Endothelial cell of hepatic sinusoid (primary cell): ENCODE data around the gene PET117.
"Not testable (repeated sequence)": the region's sequence is repeated elsewhere in the genome, so short reads cannot be mapped to it uniquely, and the experiment has no call there.

Experiments used
- in situ Hi-C: cut with HindIII; loops from 2 replicates; pipeline ENCODE4 v1.10.0; 2017; ENCODE audit warnings: low sequenced_read_pairs

The PET117 gene

DNA sequence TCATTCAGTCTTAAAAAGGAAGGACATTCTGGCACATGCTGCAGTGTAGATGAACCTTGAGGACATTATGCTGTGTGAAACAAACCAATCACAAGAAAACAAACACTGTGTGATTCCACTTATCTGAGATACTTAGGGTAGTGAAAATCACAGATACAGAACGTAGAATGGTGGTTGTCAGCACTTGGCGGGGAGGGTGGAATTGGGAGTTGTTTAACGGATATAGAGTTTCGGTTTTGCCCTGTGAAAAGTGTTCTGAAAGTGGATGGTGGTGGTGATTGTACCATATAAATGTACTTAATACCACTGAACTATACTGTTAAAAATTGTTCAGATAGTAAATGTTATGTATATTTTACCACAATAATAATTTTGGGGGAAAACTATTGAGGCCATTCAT, 18.4 kb downstream of the PET117 start:
- in situ Hi-C loops: no loop called here

DNA sequence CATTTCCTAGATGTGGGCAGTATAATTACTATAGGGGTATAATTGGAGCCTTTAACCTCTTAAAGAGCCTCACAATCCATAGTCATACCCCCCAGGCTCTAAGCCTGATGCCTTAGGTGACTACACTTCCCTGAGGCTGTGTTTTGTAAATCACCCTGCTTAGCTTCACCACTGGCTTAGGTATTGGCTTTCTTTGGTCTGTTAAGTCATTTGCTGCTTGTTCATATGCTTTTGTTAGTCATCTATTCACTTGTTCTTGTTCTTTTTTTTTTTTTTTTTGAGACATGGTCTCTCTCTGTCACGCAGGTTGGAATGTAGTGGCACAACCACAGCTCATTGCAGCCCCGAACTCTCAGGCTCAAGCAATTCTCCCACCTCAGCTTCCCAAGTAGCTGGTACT, 26.7 kb downstream of the PET117 start:
- in situ Hi-C loops: no loop called here

- in situ Hi-C loops: no loop called here
These were observed 27.9 kb downstream of the PET117 start for GRCh38 chr20:18165553-18165952.

- in situ Hi-C loops: no loop called here
These were observed 28.7 kb downstream of the PET117 start for GRCh38 chr20:18166241-18166881.

DNA sequence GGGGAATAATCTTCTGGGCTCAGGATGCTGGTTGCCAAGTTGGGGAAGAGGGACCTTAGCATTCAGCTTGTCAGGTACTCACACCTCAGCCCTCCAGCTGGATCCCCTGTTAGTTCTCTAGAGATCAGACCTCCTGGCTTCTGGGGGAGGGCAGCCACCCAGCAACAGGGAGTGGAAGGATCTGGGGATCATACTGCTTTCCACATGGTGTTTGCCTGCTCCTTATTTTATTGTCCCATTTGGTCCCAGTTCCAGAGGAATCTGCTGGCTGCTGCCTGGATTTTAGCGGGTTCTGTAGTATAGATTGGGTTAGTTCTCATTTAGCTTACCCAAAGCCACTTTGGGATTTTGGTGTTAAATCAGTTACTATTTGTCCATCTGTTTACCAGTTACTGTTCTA, 29.3 kb downstream of the PET117 start:
- in situ Hi-C loops: no loop called here

GRCh38 chr20:18172379-18172778, 34.7 kb downstream of the PET117 start:
- in situ Hi-C loops: no loop called here

- in situ Hi-C loops: no loop called here
These were observed 37.4 kb downstream of the PET117 start for GRCh38 chr20:18174906-18175683.

- in situ Hi-C loops: no loop called here
These were observed 38.7 kb downstream of the PET117 start for GRCh38 chr20:18176318-18176785.

DNA sequence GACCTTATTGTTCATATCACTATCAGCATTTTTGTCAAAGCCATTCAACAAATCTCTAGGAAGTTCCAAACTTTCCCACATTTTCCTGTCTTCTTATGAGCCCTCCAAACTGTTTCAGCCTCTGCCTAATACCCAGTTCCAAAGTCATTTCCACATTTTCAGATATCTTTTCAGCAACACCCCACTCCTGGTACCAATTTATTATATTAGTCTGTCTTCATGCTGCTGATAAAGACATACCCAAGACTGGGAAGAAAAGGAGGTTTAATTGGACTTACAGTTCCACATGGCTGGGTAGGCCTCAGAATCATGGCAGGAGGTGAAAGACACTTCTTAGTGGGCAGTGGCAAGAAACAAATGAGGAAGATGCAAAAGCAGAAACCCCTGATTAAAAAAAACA, 42.7 kb downstream of the PET117 start:
- in situ Hi-C loops: not testable (repeated sequence)

DNA sequence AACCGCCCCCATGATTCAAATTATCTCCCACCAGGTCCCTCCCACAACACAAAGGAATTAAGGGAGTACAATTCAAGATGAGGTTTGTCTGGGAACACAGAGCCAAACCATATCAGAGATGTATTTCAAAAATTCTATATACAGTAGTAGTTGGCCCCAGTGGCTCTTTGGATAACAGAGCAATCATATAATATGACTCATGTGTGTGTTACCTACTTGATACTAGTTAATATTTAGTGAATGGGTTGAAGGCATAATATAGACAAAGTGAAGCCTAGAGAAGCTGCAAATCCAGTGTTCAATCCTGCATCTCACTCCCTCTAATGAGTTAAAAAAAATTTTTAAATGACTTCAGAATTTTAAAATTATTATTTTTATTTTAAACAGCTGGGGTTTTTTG, 43.2 kb downstream of the PET117 start:
- in situ Hi-C loops: no loop called here

DNA sequence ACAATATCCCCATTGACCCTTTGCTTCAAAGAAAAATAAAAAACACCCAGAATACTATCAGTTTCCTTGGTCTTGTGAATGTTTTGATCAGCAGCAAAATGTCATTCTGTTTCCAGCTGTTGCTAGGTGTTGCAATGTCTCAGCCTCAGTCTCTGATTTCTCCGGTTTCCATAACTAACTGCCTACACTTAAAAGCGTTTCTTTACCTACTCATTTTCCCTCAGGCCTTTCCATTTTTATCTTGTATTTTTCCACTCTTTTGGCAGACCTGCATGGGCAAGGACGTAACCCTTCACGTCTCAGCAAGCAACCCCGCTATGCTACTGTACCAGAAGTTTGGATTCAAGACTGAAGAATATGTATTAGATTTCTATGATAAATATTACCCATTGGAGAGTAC, 49.4 kb downstream of the PET117 start:
- in situ Hi-C loops: no loop called here

GRCh38 chr20:18188434-18188833, 50.8 kb downstream of the PET117 start:
- in situ Hi-C loops: no loop called here

DNA sequence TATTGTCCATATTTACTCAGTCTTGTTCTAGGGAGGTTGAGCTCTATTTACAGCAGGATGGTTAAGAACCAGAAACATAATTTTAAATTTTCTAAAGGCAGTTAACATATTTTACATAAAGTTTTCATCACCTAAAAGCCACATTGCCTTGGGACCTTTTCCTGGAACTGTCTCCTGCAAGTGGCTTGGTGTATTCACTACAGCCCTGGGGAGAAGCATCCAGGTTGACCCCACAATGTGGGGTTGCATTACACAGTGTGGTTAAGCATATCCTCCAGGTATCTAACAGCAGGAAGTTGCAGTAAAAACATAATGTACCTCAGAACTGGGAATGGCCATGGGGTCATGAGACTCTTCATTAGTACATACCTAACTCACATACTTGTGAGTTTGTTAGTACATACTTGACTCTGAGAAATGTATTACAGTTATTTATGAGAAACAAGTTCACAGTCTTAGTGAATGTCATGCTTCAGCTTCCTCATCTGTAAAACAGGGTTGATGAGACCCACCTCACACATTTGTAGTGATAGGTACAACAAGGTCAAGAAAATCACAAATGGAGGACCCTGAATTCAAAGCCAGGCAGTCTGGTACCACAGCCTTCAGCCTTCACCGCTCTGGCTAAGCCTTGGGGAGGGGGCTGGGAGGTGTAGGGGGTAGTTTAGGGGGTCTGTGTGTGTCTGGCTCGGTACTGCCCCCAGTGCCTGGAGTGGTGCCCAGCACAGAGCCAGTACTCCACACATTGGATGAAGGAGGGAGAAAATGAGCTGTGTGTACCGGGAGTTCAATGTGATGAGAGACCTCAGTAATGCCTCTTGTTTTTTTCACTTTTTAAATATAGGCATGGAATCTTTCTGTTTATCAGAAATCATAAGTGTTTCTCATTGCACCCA, 52.9 kb downstream of the PET117 start:
- in situ Hi-C loops: no loop called here

DNA sequence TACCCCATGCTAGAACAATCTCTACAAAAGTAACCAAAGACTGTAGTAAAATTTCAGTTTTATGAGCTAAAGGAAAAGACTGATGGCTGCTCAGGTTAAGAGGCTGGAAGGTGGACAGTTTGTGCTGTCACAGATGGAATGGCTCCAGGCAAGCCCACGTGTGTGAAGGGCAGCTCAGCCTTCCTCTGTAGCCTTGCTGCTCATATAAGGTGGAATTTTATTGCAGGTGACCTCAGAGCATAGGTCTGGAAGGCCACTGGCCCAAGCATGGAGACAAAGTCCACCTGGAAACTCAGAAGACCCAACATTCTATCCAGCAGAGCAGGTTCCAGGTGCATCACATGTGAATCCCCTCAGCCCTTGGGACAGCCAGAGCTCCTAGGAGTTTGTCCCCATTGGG, 53.6 kb downstream of the PET117 start:
- in situ Hi-C loops: no loop called here
